ENCODE data around the gene SMARCAL1.

DNA sequence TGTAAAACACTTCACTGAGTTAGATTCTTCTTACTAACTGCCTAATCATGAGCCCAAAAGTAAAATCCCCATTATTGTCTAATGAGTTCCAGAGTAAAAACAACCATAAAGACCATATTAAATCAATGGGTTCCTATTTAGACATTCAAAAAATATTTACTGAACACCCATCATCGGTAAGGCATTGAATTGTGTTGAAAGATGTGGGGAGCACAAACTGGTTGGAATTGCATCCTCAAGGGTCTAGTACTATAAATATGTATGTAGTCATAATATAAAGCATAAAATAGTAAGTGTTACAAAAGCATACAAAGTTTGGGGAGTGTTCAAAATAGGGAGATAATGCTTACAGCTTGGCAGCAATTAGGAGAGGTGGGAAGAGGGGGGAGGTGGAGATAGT is 37.0 kb upstream of the SMARCAL1 start:
- TF ChIP-seq POLR2AphosphoS5 (IDR thresholded peaks at IDR 0.05; ENCODE audit: borderline replicate concordance, low read depth, low read length) (no peak), EZH2 (IDR thresholded peaks at IDR 0.05) (no peak)
